Heart left ventricle (tissue), 16 donors: ENCODE results near the gene CHRNA1. TPM values are rescaled to one million over a fixed set of nuclear protein-coding genes. Genes with fewer than 3 reads are reported as not detected.

Source experiments
- ATAC-seq, 4 donors: fragments of 200-7000 bp; cut with Tn5 transposase; one replicate each; pipeline ENCODE4 v1.9.1; 2020 to 2022; ENCODE audit warnings: moderate library complexity in 4 of 4, mild to moderate bottlenecking in 3 of 4, moderate number of reproducible peaks in 1 of 4
- DNase-seq, 5 donors: peaks; one replicate each; pipeline ENCODE4 v3.0.0-alpha.2; 2020
- H3K27ac ChIP-seq, 12 donors: fragments of 200-600 bp; sonication (generic) in 4 of 12; one replicate each; pipeline versions ENCODE4 v1.5.0 to v1.8.0; 2016 to 2022; ENCODE audit warnings: mild to moderate bottlenecking in 2 of 12
- H3K27me3 ChIP-seq, 9 donors: fragments of 200-600 bp; sonication (generic) in 2 of 9; one replicate each; pipeline versions ENCODE4 v1.5.1 to v1.8.0; 2016 to 2022; ENCODE audit warnings: mild to moderate bottlenecking in 3 of 9
- H3K36me3 ChIP-seq, 9 donors: fragments of 200-600 bp; sonication (generic) in 2 of 9; one replicate each; pipeline versions ENCODE4 v1.5.0 to v1.8.0; 2018 to 2022; ENCODE audit warnings: mild to moderate bottlenecking in 2 of 9
- H3K4me1 ChIP-seq, 12 donors: fragments of 200-600 bp; sonication (generic) in 4 of 12; one replicate each; pipeline versions ENCODE4 v1.5.0 to v1.8.0; 2016 to 2022; ENCODE audit warnings: mild to moderate bottlenecking in 3 of 12
- H3K4me3 ChIP-seq, 12 donors: fragments of 200-600 bp; sonication (generic) in 4 of 12; one replicate each; pipeline versions ENCODE4 v1.5.0 to v1.8.0; 2017 to 2022; ENCODE audit warnings: mild to moderate bottlenecking in 9 of 12, moderate library complexity in 4 of 12
- H3K9me3 ChIP-seq, 12 donors: fragments of 200-600 bp; sonication (generic) in 4 of 12; one replicate each; pipeline versions ENCODE4 v1.5.0 to v1.8.0; 2016 to 2022; ENCODE audit warnings: mild to moderate bottlenecking in 1 of 12
- POLR2A ChIP-seq, 2 donors: fragments of 450-650 bp; IDR thresholded peaks; one replicate each; pipeline ENCODE4 v1.6.1; 2017; ENCODE audit warnings: antibody characterized with exemption in 2 of 2, mild to moderate bottlenecking in 2 of 2, moderate library complexity in 2 of 2
- WGBS, 4 donors: extraction: QIAGEN DNeasy Blood & Tissue Kit in 2 of 4; methylation state at CpG; one replicate each; pipeline versions ENCODE4 v1.1.5 to v1.1.7; 2013 to 2018; 5-methylcytosine and 5-hydroxymethylcytosine counted together
- intact Hi-C, 10 donors: fragments of 100-400 bp; cut with DNase I; formaldehyde crosslinking; loops; one replicate each; pipeline versions ENCODE4 v1.11.1 to v1.14.2; 2022
- polyA plus RNA-seq, 2 donors: library from polyadenylated mRNA; stranded (reverse); fragments of 200-250 nt; gene quantifications; one replicate each; pipeline ENCODE4 v1.2.3, GENCODE V29; 2013
- total RNA-seq, 9 donors: library from RNA; depleted of rRNA in 2 of 9; stranded (reverse); fragments of >200 nt in 2 of 9; fragmentation: NEBNext Ultra II Directional in 3 of 9; extraction: Animal tissue kit (Norgen Biotek cat#: 25700) in 3 of 9; gene quantifications; one replicate each; pipeline versions ENCODE4 v1.1.0 to v1.2.4, GENCODE V29; 2016 to 2023
- TF ChIP-seq, protein P1 (sequence below), 12 donors: fragments of 200-600 bp; sonication (generic) in 4 of 12; IDR thresholded peaks; one replicate each; pipeline versions ENCODE4 v1.5.0 to v1.8.0; 2018 to 2022; ENCODE audit warnings: antibody characterized with exemption in 12 of 12, mild to moderate bottlenecking in 5 of 12
- donor health status: ischemic (EF 13 %, LVEDD 7.1; RV severe dilation, severe dysfunction).
- donor health status: healthy with polysubstance abuse.
- donor health status: DM: no; HTN: yes; CAD: no.
- donor health status: DM: no; HTN: no; CAD: no.
- donor health status: ischemic (EF 25% LVEDD 6.9; RV normal size, moderate dysfunction).
- donor health status: ischemic (EF 25% LVEDD 5.7; RV mildly dilated, moderate dysfunction).
- donor health status: healthy.
- donor health status: DM: yes; HTN: yes; CAD: no.
- donor health status: ischemic (EF 35%, LVEDD 5.7; RV mildly dilated, moderate dysfunction).
- donor health status: nonischemic (EF 11% LVEDD 7.7; RV severe dilation, severe dysfunction).
- donor health status: DM: yes; HTN: yes; CAD: no.
- donor health status: PGD.
- donor health status: ischemic (EF 29% LVEDD 5.4; RV normal size, mild dysfunction).
- donor health status: nonischemic (EF 23%, LVEDD 6.1; RV moderate dilation, normal function).

CHRNA1 gene
- total and polyA plus RNA-seq, 11 donors, result 0.07 to 1.8 (median 0.86) TPM; not detected in 3

GRCh38 chr2:174781996-174782395 lies 17.7 kb upstream of the CHRNA1 start:
- no peaks in the 10 kb centered on the region for H3K27me3 ChIP-seq
- no peak overlapping the region for H3K27ac ChIP-seq
- DNase-seq (no peak), ATAC-seq (no peak)
- peaks cover 0 to 21% (median 1%) of the 10 kb centered on the region in 12 donors for H3K4me1 ChIP-seq
- H3K36me3 ChIP-seq, result no peaks in the 10 kb centered on the region
- TF ChIP-seq POLR2A (IDR thresholded peaks at IDR 0.05), result no peak
- TF ChIP-seq, protein P1, sequence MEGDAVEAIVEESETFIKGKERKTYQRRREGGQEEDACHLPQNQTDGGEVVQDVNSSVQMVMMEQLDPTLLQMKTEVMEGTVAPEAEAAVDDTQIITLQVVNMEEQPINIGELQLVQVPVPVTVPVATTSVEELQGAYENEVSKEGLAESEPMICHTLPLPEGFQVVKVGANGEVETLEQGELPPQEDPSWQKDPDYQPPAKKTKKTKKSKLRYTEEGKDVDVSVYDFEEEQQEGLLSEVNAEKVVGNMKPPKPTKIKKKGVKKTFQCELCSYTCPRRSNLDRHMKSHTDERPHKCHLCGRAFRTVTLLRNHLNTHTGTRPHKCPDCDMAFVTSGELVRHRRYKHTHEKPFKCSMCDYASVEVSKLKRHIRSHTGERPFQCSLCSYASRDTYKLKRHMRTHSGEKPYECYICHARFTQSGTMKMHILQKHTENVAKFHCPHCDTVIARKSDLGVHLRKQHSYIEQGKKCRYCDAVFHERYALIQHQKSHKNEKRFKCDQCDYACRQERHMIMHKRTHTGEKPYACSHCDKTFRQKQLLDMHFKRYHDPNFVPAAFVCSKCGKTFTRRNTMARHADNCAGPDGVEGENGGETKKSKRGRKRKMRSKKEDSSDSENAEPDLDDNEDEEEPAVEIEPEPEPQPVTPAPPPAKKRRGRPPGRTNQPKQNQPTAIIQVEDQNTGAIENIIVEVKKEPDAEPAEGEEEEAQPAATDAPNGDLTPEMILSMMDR (IDR thresholded peaks at IDR 0.05), result no peak
- intact Hi-C loops, result no loop called here
- no peaks in the 10 kb centered on the region for H3K9me3 ChIP-seq
- 65 to 77% (median 68%) methylated on average over 11 of the region's 11 CpGs for WGBS, 4 donors
- no peak overlapping the region for H3K4me3 ChIP-seq

- Histone ChIP-seq H3K27me3 (no peaks in the 10 kb centered on the region), H3K27ac (no peak overlapping the region), H3K9me3 (no peaks in the 10 kb centered on the region), H3K36me3 (no peaks in the 10 kb centered on the region), H3K4me3 (no peak overlapping the region), H3K4me1 (peaks cover 0 to 21% (median 1%) of the 10 kb centered on the region in 12 donors)
- no peak for TF ChIP-seq POLR2A (IDR thresholded peaks at IDR 0.05)
- TF ChIP-seq, protein P1 (IDR thresholded peaks at IDR 0.05), result no peak
- DNase-seq (no peak), ATAC-seq (no peak)
- 93 to 95% (median 94%) methylated on average over 8 to 9 of the region's 9 CpGs for WGBS, 4 donors
- intact Hi-C loops, result no loop called here
Observed at GRCh38 chr2:174781298-174781697, 17.0 kb upstream of the CHRNA1 start.

DNA sequence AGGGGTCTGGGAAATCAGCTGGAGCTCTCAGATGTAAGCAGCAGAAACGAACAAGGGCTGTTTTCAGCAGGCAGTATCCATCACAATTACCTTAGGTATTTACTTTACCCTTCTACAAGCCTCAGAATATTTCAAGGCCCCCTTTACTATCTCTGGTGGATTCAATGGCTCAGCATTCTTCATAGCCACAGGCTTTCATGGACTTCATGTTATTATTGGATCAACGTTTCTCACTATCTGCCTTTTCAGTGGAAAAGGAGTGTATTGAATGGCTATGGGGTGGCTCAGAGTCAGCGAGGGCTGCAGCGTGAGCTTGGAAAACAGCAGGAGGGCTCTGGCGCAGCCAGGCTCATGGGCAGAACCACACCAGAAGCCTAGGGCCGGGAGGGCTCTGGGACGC lies 16.6 kb upstream of the CHRNA1 start:
- DNase-seq (no peak), ATAC-seq (no peak)
- Histone ChIP-seq H3K36me3 (no peaks in the 10 kb centered on the region), H3K27ac (no peak overlapping the region), H3K27me3 (no peaks in the 10 kb centered on the region), H3K9me3 (no peaks in the 10 kb centered on the region), H3K4me3 (no peak overlapping the region), H3K4me1 (peaks cover 0 to 21% (median 1%) of the 10 kb centered on the region in 12 donors)
- intact Hi-C loops, result no loop called here
- TF ChIP-seq POLR2A (IDR thresholded peaks at IDR 0.05), result no peak
- TF ChIP-seq, protein P1 (IDR thresholded peaks at IDR 0.05), result no peak
- 85 to 94% (median 93%) methylated on average over 7 of the region's 7 CpGs for WGBS, 4 donors

DNA sequence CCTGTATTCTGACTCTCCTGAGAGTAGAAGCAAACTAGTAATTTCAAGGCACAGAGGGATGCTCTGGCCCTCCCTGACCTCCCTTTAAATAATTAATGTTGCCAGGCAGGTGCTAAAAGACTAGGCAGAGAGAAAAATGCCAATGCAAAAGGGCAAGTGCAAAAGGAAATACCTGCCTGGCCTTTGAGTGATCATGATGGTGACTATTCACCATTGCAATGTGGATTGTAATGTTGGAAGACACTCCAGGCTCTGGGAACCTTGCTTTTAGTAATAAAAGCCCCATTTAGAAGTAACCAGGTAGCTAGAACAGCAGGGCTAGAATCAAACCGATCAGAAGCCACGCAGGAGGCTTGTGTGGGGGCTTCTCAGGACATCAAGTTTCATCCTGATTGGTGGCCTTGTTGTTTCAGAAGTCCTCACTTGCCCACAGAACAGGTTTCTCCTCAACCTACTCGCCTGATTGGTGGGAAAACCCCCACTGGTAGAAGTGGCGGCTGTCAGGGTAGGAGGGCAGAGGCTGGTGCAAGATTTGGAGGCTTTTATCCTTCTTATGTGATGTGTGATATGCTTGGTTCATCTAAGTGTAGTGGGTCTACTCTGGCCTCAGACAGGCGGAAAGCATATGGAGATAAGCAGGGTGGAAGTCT lies 16.0 kb upstream of the CHRNA1 start:
- 91 to 100% (median 97%) methylated on average over 5 of the region's 5 CpGs for WGBS, 4 donors
- no peak for TF ChIP-seq POLR2A (IDR thresholded peaks at IDR 0.05)
- TF ChIP-seq, protein P1 (IDR thresholded peaks at IDR 0.05), result no peak
- no peak overlapping the region for H3K27ac ChIP-seq
- DNase-seq, result no peak
- no peaks in the 10 kb centered on the region for H3K36me3 ChIP-seq
- intact Hi-C loops, result no loop called here
- H3K4me1 ChIP-seq, result peaks cover 0 to 21% (median 1%) of the 10 kb centered on the region in 12 donors
- no peaks in the 10 kb centered on the region for H3K27me3 ChIP-seq
- H3K9me3 ChIP-seq, result no peaks in the 10 kb centered on the region
- no peak overlapping the region for H3K4me3 ChIP-seq
- ATAC-seq, result no peak
